MG63 (cell line): ENCODE results near the gene ZNF273. TPM values are rescaled to one million over a fixed set of nuclear protein-coding genes. Genes with fewer than 3 reads are reported as not detected.
"Not testable (repeated sequence)": the region's sequence is repeated elsewhere in the genome, so short reads cannot be mapped to it uniquely, and the experiment has no call there.

ENCODE experiments used
- DNase-seq: peaks from one replicate; pipeline ENCODE4 v3.0.0-alpha.2; 2020
- H3K27me3 ChIP-seq: fragments of 250-450 bp; sonication (Bioruptor Pico); 2 replicates; pipeline ENCODE4 v1.5.1; 2020; ENCODE audit warnings: mild to moderate bottlenecking, moderate library complexity
- H3K36me3 ChIP-seq: fragments of 250-450 bp; sonication (Bioruptor Pico); 2 replicates; pipeline ENCODE4 v1.5.1; 2020; ENCODE audit warnings: mild to moderate bottlenecking, moderate library complexity
- H3K4me3 ChIP-seq: fragments of 250-450 bp; sonication (Bioruptor Pico); 2 replicates; pipeline ENCODE4 v1.5.1; 2020; ENCODE audit warnings: mild to moderate bottlenecking, moderate library complexity
- H3K9me3 ChIP-seq: fragments of 250-450 bp; sonication (Bioruptor Pico); 2 replicates; pipeline ENCODE4 v1.5.1; 2020; ENCODE audit warnings: mild to moderate bottlenecking, moderate library complexity
- total RNA-seq: library from RNA; depleted of rRNA; stranded (reverse); fragments of >200 nt; shearing (Covaris generic); gene quantifications from 2 replicates; pipeline ENCODE4 v1.2.3, GENCODE V29; 2014; ENCODE audit warnings: low replicate concordance

The ZNF273 gene
- total RNA-seq, 1 experiment from 2014 or later = 1.2 TPM

- H3K9me3 ChIP-seq = no peaks in the 10 kb centered on the region
- no peaks in the 10 kb centered on the region for H3K36me3 ChIP-seq
- no peaks in the 10 kb centered on the region for H3K27me3 ChIP-seq
- H3K4me3 ChIP-seq = peak overlapping the region; percentile 84
- no peak for DNase-seq
Observed at GRCh38 chr7:64904008-64904407, 935 bp downstream of the ZNF273 start.

- H3K9me3 ChIP-seq = no peaks in the 10 kb centered on the region
- H3K4me3 ChIP-seq = no peak overlapping the region
- no peak for DNase-seq
- no peaks in the 10 kb centered on the region for H3K27me3 ChIP-seq
- H3K36me3 ChIP-seq = no peaks in the 10 kb centered on the region
Observed at GRCh38 chr7:64905133-64905532, 2.1 kb downstream of the ZNF273 start.

GRCh38 chr7:64905547-64905946 is 2.5 kb downstream of the ZNF273 start:
- Histone ChIP-seq H3K36me3 (no peaks in the 10 kb centered on the region), H3K27me3 (no peaks in the 10 kb centered on the region), H3K9me3 (no peaks in the 10 kb centered on the region), H3K4me3 (no peak overlapping the region)
- no peak for DNase-seq

GRCh38 chr7:64907641-64908326 is 4.7 kb downstream of the ZNF273 start:
- no peaks in the 10 kb centered on the region for H3K27me3 ChIP-seq
- no peak for DNase-seq
- peaks cover 3% of the 10 kb centered on the region; the same call in 1 of the 2 replicates for H3K36me3 ChIP-seq
- H3K9me3 ChIP-seq = peaks cover 2% of the 10 kb centered on the region; the same call in 1 of the 2 replicates
- H3K4me3 ChIP-seq = no peak overlapping the region

GRCh38 chr7:64908358-64908757 is 5.3 kb downstream of the ZNF273 start:
- Histone ChIP-seq H3K4me3 (no peak overlapping the region), H3K9me3 (peaks cover 2% of the 10 kb centered on the region; the same call in 1 of the 2 replicates), H3K27me3 (no peaks in the 10 kb centered on the region), H3K36me3 (peaks cover 3% of the 10 kb centered on the region; the same call in 1 of the 2 replicates)
- DNase-seq = no peak

GRCh38 chr7:64914557-64914956 is 11.5 kb downstream of the ZNF273 start:
- no peak overlapping the region for H3K4me3 ChIP-seq
- H3K36me3 ChIP-seq = peaks cover 19% of the 10 kb centered on the region
- peaks cover 7% of the 10 kb centered on the region; the same call in 1 of the 2 replicates for H3K9me3 ChIP-seq
- DNase-seq = no peak
- H3K27me3 ChIP-seq = no peaks in the 10 kb centered on the region

GRCh38 chr7:64915301-64915700 is 12.2 kb downstream of the ZNF273 start:
- not testable (repeated sequence) for DNase-seq, H3K27me3 ChIP-seq, H3K9me3 ChIP-seq, H3K4me3 ChIP-seq
- H3K36me3 ChIP-seq = peaks cover 19% of the 10 kb centered on the region

GRCh38 chr7:64928252-64929187 is 25.4 kb downstream of the ZNF273 start:
- H3K9me3 ChIP-seq = peaks cover 41% of the 10 kb centered on the region
- H3K27me3 ChIP-seq, H3K4me3 ChIP-seq, DNase-seq: not testable (repeated sequence)
- H3K36me3 ChIP-seq = peaks cover 23% of the 10 kb centered on the region

- no peak for DNase-seq
- Histone ChIP-seq H3K27me3 (no peaks in the 10 kb centered on the region), H3K36me3 (no peaks in the 10 kb centered on the region), H3K9me3 (peaks cover 20% of the 10 kb centered on the region), H3K4me3 (no peak overlapping the region)
Observed at GRCh38 chr7:64934478-64934877, 31.4 kb downstream of the ZNF273 start.

GRCh38 chr7:64938540-64938939 is 35.5 kb downstream of the ZNF273 start:
- Histone ChIP-seq H3K36me3 (no peaks in the 10 kb centered on the region), H3K9me3 (peaks cover 9% of the 10 kb centered on the region), H3K4me3 (no peak overlapping the region), H3K27me3 (no peaks in the 10 kb centered on the region)
- DNase-seq = no peak

GRCh38 chr7:64940021-64940420 is 36.9 kb downstream of the ZNF273 start:
- H3K4me3 ChIP-seq, DNase-seq, H3K36me3 ChIP-seq, H3K9me3 ChIP-seq, H3K27me3 ChIP-seq: not testable (repeated sequence)

- H3K4me3 ChIP-seq, H3K27me3 ChIP-seq, H3K36me3 ChIP-seq, H3K9me3 ChIP-seq, DNase-seq: not testable (repeated sequence)
Observed at GRCh38 chr7:64944667-64945502, 41.8 kb downstream of the ZNF273 start.

- DNase-seq = peak; percentile 69
- Histone ChIP-seq H3K4me3 (no peak overlapping the region), H3K9me3 (no peaks in the 10 kb centered on the region), H3K36me3 (no peaks in the 10 kb centered on the region), H3K27me3 (peaks cover 5% of the 10 kb centered on the region; the same call in 1 of the 2 replicates)
Observed at GRCh38 chr7:64945503-64946175, 42.6 kb downstream of the ZNF273 start.

GRCh38 chr7:64946772-64947171 is 43.7 kb downstream of the ZNF273 start:
- H3K27me3 ChIP-seq = peaks cover 5% of the 10 kb centered on the region; the same call in 1 of the 2 replicates
- no peaks in the 10 kb centered on the region for H3K36me3 ChIP-seq
- H3K4me3 ChIP-seq = no peak overlapping the region
- no peaks in the 10 kb centered on the region for H3K9me3 ChIP-seq
- peak; percentile 36 for DNase-seq

GRCh38 chr7:64947252-64948000 is 44.4 kb downstream of the ZNF273 start:
- DNase-seq = no peak
- Histone ChIP-seq H3K4me3 (peak overlapping the region; percentile 19), H3K36me3 (no peaks in the 10 kb centered on the region), H3K27me3 (peaks cover 5% of the 10 kb centered on the region; the same call in 1 of the 2 replicates), H3K9me3 (no peaks in the 10 kb centered on the region)
